ENCODE results near the gene TMEM218.

TMEM218 gene

DNA sequence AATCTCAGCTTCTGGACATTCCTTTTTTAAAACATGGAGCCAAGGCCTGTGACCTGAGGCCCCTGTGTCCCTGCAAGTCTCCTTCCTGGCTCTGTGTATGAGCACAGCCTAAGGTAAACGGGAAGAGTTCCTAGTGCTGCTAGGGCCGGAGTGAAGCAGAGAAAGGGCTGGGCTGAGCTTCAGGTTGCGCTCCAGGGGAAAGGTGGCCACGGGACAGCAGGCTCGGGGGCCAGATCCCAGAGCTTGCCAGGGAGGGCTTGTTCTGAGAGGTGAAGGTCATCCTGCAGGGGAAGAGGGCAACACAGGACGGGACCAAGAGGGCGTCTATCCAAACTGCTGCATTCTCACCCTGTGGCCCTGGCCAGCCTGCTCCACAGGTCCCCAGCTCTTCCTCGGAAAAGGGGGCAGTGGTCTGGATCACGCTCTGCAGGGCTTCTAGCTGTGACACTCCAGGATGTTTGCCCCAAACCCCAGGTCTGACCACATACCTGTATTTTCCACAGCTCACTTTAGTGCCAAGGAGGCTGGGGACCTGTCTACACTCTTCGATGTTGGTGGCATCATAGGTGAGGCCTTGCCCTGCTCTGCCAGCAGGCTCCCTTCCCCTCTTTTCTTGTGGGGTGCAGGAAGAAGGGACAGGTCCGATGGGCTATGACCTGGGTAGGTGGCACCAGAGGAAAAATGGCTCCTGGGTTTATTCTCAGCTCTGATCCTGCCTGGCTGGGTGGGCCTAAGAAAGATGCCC is 27.9 kb downstream of the TMEM218 start:
- no peak for DNase-seq (ENCODE audit: low read depth in 1 of 2, low spot score in 1 of 2)
- in situ Hi-C loops (cut with HindIII; ENCODE audit: low pct_unique_long_range_greater_than_20kb, low sequenced_read_pairs) = no loop called here
- TF ChIP-seq JUND (IDR thresholded peaks at IDR 0.05; ENCODE audit: low read depth) = no peak

DNA sequence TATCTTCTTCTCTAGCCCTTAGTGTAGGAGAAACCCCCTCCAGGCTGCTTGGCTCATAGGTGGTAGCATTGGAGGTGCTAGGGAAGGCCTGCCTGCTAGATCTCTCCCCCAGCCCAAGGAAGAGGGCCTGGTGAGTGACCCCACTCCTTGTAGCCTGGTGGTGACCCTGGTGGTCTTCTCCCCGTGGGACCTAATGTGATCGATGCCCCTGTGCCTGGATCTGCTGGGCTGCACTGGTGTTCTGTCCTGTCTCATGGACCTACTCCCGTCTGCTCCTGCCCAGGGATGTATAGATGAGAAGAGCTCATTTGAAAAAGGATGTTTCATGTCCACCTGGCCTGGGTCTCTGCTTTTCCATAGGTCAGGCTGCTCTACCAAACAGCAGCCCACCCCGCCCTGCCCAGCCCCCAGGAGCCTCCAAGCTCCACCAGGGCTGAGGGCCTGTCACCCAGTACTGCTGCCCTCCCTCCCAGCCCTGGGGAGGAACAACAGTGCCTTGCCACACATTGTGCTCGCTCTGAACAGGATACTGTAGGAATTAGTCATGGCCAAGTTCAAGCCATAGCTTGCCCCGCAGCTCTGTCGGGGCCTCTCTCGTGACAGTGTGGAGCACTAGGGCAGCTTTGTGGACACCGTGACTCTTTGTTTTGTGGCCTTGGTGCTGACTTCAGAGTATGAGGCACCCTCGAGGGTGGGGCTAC is 28.7 kb downstream of the TMEM218 start:
- in situ Hi-C loops (cut with HindIII; ENCODE audit: low pct_unique_long_range_greater_than_20kb, low sequenced_read_pairs) = no loop called here
- no peak for TF ChIP-seq JUND (IDR thresholded peaks at IDR 0.05; ENCODE audit: low read depth)
- DNase-seq (ENCODE audit: low read depth in 1 of 2, low spot score in 1 of 2) = peak in 1 of 2 experiments; percentile 53

DNA sequence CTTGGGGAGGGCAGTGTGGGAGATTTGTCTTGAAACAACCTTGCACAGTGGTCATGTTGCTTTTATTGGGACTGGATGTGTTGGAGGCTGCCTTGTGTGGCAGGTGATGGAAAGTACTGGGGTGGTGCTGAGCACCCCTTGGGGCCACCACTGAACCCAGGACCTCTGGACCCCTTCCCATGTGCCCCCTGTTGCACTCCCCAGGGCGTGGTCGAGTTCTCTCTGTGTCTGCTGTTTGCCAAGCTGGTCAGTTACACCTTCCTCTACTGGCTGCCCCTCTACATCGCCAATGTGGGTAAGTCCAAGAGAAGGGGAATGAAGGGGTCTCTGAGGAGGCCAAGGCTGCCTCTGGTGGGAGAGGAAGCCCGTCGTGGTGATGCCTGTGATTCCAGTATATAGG is 29.4 kb downstream of the TMEM218 start:
- no peak for TF ChIP-seq JUND (IDR thresholded peaks at IDR 0.05; ENCODE audit: low read depth)
- DNase-seq (ENCODE audit: low read depth in 1 of 2, low spot score in 1 of 2) = no peak
- in situ Hi-C loops (cut with HindIII; ENCODE audit: low pct_unique_long_range_greater_than_20kb, low sequenced_read_pairs) = no loop called here

DNA sequence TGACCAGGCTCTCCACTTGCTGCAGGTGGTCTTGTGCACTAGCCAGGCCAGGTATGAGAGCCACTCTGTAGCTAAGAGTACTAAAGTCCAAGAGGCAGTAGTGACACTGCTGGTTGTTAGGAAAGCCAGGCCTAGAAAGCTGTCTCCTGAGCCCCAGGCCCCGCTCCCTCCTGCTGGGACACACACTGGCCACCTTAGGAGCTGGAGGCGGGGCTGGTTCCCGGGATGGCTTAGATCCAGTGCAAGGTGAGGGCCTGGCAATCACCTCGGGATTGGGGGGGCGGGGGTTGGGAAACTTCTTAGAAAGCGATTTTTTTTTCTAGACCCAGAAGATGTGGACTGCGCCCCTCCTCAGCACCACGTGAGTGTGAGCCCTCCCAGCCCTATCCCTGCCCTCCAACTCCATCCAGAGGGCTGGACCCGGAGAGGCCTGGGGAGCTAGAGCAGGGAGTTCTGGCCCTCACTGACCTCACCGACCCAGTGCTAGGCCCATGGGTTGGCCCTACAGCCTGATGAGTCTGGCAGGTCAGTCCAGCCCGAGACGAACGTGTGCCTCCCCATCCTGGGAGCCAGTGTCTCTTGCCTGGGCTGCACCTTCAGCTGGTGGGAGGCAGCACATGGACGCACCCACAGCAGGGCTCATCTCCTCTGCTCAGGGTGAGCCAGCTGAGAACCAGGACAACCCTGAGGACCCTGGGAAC is 30.2 kb downstream of the TMEM218 start:
- in situ Hi-C loops (cut with HindIII; ENCODE audit: low pct_unique_long_range_greater_than_20kb, low sequenced_read_pairs) = no loop called here
- TF ChIP-seq JUND (IDR thresholded peaks at IDR 0.05; ENCODE audit: low read depth) = no peak
- DNase-seq (ENCODE audit: low read depth in 1 of 2, low spot score in 1 of 2) = no peak

GRCh38 chr11:125080531-125080911 is 30.9 kb downstream of the TMEM218 start:
- in situ Hi-C loops (cut with HindIII; ENCODE audit: low pct_unique_long_range_greater_than_20kb, low sequenced_read_pairs) = no loop called here
- TF ChIP-seq JUND (IDR thresholded peaks at IDR 0.05; ENCODE audit: low read depth) = no peak

GRCh38 chr11:125079878-125080530 is 31.4 kb downstream of the TMEM218 start:
- DNase-seq (ENCODE audit: low read depth in 1 of 2, low spot score in 1 of 2) = no peak
- in situ Hi-C loops (cut with HindIII; ENCODE audit: low pct_unique_long_range_greater_than_20kb, low sequenced_read_pairs) = no loop called here
- no peak for TF ChIP-seq JUND (IDR thresholded peaks at IDR 0.05; ENCODE audit: low read depth)

More at GRCh38 chr11:125080531-125080911, 30.9 kb downstream of the TMEM218 start:
- DNase-seq (ENCODE audit: low read depth in 1 of 2, low spot score in 1 of 2) = no peak

GRCh38 chr11:125079151-125079877 is 32.1 kb downstream of the TMEM218 start:
- TF ChIP-seq JUND (IDR thresholded peaks at IDR 0.05; ENCODE audit: low read depth) = no peak
- in situ Hi-C loops (cut with HindIII; ENCODE audit: low pct_unique_long_range_greater_than_20kb, low sequenced_read_pairs) = no loop called here
- no peak for DNase-seq (ENCODE audit: low read depth in 1 of 2, low spot score in 1 of 2)

DNA sequence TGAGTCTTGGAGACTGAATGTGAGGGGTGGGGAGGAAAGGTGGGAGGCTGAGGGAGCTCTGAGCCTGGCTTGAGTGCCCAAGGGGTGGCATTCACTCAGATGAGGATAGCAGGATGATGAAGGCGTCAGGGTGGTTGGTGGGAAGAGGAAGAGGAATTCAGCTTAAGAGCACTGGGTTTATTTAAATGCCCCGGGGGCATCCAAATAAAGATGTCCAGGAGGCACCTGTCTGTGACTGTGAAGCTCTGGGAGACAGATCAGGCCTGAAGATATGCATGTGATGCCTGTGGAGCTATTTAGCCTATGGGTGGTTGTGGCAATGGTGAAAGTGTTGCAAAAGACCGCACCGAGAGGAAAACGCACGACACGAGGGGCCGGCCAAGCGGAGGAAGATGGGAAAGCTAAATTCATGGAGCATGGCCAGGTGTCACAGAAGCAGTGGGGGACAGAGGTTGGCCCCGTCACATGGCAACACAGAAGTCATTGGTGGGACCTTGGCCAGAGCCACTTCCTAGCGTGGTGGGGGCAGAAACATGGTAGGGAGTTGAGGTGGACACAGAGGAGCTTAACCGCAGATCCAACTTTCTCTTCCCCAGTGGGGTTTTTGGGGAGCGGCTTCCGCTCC is 32.8 kb downstream of the TMEM218 start:
- in situ Hi-C loops (cut with HindIII; ENCODE audit: low pct_unique_long_range_greater_than_20kb, low sequenced_read_pairs) = no loop called here
- no peak for DNase-seq (ENCODE audit: low read depth in 1 of 2, low spot score in 1 of 2)
- no peak for TF ChIP-seq JUND (IDR thresholded peaks at IDR 0.05; ENCODE audit: low read depth)

DNA sequence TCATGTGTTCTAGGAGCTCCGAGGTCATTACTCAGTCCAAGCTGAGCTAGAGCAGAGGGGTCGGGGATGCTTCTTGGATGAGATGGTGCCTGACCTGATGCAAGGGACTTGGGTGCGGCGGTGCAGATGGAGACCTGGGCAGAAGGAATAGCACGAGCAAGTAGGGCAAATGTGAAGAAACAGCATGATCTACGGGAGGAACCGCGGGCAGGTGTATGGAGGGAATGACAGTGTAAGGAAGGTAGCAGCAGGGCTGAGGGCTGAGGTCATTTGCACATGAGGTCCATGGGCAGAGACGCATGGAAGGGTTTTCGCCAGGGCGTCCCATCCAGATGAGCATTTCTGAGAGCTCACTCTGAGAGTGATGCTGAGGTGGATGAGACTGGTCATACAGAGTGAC is 33.4 kb downstream of the TMEM218 start:
- in situ Hi-C loops (cut with HindIII; ENCODE audit: low pct_unique_long_range_greater_than_20kb, low sequenced_read_pairs) = no loop called here
- no peak for DNase-seq (ENCODE audit: low read depth in 1 of 2, low spot score in 1 of 2)
- TF ChIP-seq JUND (IDR thresholded peaks at IDR 0.05; ENCODE audit: low read depth) = no peak

GRCh38 chr11:125076378-125076945 is 35.0 kb downstream of the TMEM218 start:
- no peak for TF ChIP-seq JUND (IDR thresholded peaks at IDR 0.05; ENCODE audit: low read depth)
- no peak for DNase-seq (ENCODE audit: low read depth in 1 of 2, low spot score in 1 of 2)
- in situ Hi-C loops (cut with HindIII; ENCODE audit: low pct_unique_long_range_greater_than_20kb, low sequenced_read_pairs) = no loop called here

DNA sequence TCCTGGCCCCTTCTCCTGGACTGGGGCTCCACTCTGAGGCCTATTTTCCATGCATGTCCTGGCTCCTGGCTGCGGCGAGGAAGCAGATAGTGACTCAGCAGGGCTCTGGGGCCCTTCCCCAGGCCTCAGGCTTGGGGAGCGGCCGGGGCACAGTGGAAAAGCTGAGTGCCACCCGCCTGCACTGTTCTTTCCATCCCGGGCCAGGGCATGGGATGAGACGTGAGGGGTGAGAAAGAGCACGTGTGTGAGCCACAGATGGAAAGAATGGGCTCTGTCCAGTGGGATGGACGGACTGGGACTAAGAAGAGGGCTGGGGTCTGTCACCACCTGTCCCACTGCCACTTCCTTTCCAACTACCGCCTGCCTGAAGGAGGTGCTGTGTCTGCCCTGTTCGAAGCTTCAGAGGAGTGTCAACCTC is 35.5 kb downstream of the TMEM218 start:
- DNase-seq (ENCODE audit: low read depth in 1 of 2, low spot score in 1 of 2) = no peak
- TF ChIP-seq JUND (IDR thresholded peaks at IDR 0.05; ENCODE audit: low read depth) = no peak
- in situ Hi-C loops (cut with HindIII; ENCODE audit: low pct_unique_long_range_greater_than_20kb, low sequenced_read_pairs) = no loop called here
